Activated CD4-positive, CD25-positive, alpha-beta regulatory T cell (primary cell): ENCODE results near the gene TEX14.

Source experiments
- DNase-seq, 4 experiments: peaks; one replicate each; lab custom pipeline; 2025; lab: John Stamatoyannopoulos, UW

Gene TEX14, protein sequence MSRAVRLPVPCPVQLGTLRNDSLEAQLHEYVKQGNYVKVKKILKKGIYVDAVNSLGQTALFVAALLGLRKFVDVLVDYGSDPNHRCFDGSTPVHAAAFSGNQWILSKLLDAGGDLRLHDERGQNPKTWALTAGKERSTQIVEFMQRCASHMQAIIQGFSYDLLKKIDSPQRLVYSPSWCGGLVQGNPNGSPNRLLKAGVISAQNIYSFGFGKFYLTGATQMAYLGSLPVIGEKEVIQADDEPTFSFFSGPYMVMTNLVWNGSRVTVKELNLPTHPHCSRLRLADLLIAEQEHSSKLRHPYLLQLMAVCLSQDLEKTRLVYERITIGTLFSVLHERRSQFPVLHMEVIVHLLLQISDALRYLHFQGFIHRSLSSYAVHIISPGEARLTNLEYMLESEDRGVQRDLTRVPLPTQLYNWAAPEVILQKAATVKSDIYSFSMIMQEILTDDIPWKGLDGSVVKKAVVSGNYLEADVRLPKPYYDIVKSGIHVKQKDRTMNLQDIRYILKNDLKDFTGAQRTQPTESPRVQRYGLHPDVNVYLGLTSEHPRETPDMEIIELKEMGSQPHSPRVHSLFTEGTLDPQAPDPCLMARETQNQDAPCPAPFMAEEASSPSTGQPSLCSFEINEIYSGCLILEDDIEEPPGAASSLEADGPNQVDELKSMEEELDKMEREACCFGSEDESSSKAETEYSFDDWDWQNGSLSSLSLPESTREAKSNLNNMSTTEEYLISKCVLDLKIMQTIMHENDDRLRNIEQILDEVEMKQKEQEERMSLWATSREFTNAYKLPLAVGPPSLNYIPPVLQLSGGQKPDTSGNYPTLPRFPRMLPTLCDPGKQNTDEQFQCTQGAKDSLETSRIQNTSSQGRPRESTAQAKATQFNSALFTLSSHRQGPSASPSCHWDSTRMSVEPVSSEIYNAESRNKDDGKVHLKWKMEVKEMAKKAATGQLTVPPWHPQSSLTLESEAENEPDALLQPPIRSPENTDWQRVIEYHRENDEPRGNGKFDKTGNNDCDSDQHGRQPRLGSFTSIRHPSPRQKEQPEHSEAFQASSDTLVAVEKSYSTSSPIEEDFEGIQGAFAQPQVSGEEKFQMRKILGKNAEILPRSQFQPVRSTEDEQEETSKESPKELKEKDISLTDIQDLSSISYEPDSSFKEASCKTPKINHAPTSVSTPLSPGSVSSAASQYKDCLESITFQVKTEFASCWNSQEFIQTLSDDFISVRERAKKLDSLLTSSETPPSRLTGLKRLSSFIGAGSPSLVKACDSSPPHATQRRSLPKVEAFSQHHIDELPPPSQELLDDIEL (N-terminal part only)

DNA sequence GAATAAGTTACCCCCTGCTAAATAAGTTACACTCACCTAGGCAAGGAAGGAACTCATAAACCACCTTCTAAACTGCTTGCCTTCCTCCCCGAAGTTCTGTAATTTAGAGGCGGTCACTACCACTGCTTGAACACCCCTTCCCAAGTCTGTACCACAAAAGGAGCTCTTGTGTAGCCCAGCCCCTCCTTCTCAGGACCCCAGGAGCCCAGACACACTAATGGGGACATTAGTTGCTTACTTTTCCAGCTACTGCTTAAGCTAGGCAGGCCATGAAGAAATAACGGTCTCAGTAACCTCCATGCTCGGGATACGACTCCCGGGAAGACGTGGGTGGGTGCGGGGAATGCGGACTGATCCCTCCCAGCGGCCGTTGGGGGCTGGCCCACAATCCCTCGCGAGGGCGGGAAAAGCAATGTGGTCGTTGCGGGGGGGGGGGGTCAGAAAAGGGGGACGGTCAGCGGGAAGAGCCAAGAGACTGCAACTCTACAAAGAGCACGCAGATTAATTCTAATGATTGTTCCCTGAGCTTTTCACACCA lies at the start of gene TEX14:
TEX14 (minus strand) TSS at position 345 of the 538 bp plus-strand sequence. CDS start 40,044 bp downstream, outside the sequence.
- DNase-seq = no peak

DNA sequence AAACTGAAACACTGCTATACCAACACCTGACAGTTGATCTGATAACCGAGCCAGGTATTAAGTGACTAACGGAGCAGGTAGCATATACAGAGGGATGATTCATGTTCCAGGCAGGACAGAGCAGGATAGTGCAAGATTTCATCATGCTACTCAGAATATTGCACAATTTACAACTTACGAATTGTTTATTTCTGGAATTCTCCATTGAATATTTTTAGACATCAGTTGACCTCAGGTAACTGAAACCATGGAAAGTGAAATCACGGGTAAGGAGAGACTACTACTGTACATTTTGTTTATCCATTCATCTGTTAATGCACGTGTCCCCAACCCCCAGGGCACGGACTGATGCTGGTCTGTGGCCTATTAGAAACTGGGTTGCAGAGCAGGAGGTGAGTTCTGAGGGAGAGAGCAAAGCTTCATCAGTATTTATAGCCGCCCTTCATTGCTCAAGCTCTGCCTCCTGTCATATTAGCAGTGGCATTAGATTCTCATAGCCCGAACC lies 49.3 kb upstream of the TEX14 start:
- DNase-seq = no peak

DNA sequence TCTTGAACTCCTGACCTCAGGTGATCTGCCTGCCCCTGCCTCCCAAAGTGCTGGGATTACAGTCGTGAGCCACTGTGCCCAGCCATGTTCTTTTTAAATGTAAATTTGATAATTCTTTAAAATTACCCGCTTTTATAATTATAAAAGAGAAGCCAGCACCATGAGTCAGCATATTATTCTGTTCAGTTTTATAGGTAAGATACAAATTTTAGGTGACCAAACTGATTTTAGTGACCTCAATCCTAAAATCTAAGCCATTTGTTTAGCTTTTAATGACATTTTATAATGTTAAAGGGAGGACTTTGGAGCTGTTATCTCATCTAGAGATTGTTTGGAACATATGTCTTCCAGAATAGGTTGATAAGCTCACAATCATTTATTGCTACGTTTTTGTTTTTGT lies 43.0 kb upstream of the TEX14 start:
- no peak for DNase-seq

DNA sequence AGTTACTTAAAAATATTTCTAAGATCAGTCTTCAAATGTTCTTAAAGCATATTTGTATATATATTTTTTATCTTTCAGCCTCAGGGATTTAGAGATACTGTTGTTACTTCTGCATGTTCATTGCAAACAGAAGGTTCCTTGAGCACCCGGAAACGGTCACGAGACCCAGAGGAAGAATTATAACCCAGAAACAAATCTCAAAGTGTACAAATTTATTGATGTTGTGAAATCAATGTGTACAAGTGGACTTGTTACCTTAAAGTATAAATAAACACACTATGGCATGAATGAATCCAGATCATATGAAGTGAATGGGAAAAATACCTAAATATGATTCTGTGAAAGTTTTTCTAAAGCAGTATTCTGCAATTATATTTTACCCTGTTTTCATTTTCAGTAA lies 42.2 kb upstream of the TEX14 start:
- DNase-seq = no peak

DNA sequence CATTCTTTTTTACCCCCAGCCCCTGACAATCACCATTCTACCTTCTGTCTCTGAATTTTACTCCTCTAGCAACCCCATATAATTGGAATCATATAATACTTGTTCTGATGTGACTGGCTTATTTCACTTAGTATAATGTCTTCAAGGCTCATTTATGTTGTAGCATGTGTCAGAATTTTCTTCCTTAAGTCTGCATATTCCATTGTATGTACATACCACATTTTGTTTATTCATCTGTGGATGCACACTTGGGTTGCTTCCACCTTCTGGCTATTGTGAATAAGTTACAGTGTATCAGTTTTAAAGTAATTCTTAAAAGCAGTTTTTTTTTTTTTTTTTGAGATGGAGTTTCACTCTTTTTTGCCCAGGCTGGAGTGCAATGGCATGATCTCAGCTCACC lies 39.1 kb upstream of the TEX14 start:
- DNase-seq = no peak

DNA sequence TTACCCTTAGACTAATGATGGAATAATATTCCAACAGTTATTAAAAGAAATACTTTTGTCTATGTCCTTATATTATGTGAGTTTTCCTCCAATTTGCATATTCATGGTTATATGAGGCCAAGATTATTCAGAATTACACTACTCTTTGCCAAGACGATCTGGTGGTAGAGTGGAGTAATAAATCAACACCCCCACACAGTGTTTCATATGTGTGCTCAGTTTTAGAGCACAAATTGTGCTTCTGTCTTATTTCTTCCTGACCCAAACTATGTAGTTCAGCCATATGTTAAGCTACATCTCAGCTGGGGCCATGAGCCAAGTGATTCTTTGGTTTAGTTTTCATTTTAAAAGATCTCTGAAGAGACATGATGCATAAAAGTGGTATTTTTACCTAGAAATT lies 37.0 kb upstream of the TEX14 start:
- DNase-seq = no peak

DNA sequence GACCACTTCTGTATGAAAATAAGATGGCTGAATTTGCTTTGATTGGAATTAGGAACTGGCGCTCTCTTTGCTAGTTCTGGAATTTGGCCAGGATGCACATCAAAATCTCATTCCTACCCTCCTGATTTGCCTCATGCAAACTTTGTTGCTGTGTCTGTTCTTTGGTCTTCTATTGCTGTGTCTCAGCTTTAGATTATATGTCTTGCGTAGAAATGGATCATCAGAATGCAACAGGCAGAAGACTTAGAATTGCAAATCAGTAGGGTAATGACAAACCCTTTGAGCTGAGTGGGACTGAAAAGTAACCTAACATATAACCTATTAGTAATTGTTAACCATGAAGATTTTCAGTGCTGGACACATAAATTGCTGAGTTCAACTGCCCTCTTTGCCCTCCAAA lies 30.9 kb upstream of the TEX14 start:
- no peak for DNase-seq

DNA sequence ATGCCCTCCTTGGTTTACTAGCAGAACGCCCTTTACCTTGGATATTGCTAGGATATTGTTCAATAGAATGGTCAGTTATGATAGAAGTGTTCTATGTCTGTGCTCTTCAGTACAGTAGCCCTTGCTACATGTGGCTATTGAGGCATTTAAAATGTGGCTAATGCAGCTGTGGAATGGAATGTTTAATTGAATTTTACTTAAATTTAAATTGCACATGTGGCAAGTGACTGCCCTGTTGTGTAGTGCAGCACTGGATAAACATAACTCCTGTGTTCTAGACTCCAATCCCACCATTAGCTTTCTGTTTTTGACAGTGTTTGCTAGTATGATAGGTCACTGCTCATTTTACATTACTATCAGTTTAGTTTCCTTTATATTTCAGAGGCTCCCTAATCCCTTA lies 30.4 kb upstream of the TEX14 start:
- no peak for DNase-seq

DNA sequence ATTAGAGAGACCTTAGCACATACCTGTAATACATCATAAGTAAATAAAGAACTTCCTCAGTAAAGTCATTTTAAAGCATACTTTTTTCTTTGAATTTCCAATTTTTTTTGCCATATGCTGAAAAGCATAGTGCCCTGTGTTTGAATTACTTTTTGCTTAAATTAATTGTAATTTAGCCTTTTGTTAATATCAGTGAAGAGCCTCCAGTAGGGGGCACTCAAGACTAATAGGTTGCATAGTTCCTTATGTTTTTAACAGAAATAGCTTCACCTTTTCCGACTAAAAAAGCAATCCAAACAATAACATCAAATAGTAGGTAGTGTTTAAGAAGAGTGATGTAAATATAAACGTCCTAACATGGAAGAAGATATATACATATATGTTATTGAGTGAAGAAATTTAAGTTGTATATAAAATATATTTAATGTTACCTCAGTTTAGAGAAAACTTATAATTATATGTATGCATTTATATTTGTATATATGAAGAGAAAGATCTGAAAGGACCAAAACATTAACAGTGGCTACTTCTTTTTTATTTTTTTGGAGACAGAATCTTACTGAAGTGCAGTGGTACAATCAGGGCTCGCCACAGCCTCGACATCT lies 19.2 kb upstream of the TEX14 start:
- DNase-seq = peak; percentile 1 to 9 (median 6)

DNA sequence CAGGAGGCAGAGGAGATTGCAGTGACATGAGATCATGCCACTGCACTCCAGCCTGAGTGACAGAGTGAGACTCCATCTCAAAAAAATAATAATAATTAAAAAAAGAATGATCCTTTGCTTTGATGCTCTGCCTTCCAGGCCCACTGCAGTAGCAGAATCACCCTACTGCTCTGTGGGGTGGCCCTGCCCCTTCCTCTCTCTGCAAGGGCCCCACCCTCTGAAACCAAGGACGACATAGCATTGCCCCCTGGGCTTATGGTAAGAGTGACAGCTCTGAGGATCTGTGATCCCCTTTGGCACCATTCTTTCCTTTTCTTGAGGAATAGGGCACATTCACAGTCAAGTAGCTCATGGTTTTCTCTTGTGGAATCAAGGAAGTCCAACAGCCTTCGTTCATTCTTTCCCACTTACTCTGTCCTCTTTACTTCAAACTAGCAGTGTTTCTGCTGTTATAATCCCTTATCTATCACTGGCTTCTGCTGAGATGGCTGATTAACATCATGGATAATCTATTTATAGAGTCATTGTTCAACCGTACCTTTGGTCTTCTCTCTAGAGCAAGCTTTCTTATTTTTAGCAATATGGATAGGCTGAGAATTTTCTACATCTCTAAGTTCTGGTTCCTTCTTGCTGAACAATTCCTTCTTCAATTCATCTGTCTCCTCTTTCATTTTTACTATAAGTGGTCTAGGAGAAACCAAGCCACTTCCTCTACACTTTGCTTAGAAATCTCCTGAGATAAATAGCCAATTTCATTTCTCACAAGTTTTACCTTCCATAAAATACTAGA lies 14.7 kb upstream of the TEX14 start:
- no peak for DNase-seq

DNA sequence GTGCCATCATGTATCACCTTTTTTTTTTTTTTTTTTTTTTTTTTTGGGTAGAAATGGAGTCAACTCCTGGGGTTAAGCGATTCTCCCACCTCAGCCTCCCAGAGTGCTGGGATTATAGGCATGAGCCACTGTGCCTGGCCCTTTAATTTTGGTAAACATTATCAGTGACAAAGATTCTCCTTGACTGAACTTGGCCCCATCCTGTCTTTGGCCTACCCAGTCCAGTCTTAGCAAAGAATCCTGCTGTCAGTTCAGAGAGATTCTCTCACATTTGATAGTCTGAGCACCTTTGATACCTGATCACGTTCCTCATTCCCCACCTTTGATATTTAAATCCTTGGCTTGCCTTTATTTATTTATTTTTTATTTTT lies 12.1 kb upstream of the TEX14 start:
- no peak for DNase-seq

DNA sequence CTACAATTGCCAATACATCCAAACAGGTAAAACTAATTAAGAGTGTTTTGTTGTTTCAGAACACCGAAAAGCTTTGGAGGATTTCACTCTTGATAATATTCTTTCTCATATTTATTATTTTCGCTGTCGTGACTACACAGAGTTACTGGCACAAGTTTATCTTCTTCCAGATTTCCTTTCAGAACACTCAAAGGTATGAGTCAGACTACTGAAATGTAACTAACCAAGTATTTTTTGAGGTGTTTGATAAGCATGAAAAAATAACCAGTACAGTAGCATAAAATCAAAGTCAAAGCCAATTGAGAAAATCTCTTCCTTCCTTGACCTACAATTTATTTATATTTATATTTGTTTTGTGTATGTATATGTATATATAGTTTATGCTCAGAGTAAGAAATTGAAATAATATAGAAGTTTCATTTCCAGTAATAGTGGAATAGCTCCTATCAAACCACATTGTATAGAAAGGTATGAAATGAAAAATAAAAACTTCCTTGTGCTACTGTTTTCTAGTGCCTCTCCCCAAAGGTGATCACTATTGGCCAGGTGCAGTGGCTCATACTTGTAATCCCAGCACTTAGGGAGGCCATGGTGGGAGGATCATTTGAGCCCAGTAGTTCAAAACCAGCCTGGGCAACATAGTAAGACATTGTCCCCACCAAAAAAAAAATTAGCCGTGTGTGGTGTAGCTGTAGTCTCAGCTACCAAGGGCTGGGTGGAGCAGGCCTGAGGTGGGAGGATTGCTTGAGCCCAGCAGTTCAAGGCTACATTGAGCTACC lies 11.5 kb upstream of the TEX14 start:
- DNase-seq = no peak

DNA sequence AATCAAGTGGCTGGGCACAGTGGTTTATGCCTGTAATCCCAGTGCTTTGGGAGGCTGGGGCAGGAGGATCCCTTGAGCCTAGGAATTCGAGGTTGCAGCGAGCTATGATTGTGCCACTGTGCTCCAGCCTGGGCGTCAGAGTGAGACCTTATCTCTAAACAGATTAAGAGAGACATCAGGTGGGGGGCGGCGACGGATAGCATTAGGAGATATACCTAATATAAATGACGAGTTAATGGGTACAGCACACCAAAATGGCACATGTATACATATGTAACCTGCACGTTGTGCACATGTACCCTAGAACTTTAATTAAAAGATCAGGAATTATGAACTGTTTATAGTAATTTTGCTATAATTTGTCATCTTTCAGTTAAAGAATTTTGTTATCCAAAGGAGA lies 10.9 kb upstream of the TEX14 start:
- DNase-seq = no peak

DNA sequence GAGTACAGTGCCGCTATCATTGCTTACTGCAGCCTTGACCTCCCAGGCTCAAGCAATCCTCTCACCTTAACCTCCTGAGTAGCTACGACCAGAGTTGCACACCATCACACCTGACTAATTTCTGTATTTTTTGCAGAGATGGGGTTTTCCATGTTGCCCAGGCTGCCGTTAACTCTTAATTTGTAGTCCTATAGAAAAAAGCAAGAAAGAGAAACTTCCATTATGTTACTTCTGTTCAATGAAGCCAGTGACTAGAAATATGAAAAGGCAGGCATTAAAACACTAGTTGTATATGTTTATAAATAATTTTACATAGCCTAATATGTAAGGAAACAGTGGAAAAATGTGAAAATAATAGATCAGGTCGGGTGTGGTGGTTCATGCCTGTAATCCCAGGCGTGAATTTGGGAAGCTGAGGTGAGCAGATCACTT lies 10.2 kb upstream of the TEX14 start:
- no peak for DNase-seq

DNA sequence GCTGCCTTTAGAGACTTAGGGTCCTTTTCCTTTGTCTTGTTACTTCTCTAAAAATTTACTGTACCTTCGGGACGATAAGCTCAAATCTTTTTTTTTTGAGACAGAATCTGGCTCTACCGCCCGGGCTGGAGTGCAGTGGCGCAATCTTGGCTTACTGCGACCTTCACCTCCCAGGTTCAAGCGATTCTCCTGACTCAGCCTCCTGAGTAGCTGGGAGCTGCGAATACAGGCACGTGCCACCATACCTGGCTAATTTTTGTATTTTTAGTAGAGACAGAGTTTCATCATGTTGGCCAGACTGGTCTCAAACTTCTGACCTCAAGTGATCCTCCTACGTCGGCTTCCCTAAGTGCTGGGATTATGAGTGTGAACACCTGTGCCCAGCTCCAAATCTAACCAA lies 7.9 kb upstream of the TEX14 start:
- DNase-seq = no peak

DNA sequence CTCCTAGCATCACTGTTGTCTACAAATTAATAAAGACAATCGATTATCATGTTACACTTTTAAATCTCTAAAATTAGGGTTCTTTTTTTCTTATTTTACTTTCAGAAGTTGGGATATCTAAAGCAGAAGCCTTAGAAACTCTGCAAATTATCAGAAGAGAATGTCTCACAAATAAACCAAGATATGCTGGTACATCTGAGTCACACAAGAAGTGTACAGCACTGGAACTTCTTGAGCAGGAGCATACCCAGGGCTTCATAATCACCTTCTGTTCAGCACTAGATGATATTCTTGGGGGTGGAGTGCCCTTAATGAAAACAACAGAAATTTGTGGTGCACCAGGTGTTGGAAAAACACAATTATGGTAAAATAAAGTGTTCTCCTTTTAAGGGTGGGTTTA lies 3.0 kb upstream of the TEX14 start:
- DNase-seq = no peak

DNA sequence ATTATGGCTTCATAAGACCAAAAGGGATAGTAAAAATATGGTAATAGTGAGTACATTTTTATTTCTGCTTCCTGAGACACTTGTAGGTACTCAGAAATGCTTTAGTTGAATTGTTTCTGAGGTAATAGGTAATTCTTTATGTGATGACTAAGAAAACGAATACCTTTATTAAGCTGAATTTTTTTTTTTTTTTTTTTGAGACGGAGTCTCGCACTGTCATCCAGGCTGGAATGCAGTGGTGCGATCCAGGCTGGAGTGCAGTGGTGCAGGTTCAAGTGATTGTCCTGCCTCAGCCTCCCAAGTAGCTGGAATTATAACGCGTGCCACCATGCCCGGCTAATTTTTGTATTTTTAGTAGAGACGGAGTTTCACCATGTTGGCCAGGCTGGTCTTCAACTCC lies 2.5 kb upstream of the TEX14 start:
- no peak for DNase-seq

DNA sequence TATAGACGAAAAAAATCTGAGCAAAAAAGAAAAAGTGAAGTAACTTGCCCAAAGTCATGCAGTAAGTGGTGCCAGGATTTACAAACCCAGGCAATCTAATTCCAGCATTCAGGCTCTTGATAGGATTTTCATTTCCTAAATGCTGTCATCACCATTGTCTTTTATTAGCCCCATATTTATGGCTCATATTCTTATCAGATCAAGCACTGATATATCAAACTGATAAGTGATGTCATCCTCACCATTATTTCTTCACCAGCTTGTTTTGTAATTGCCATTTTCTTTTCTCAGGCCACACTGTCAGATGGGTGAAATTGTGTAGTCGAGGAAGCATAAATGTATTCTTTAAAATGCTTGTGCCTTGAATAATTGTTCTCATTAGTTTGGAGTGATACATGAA lies 1.9 kb upstream of the TEX14 start:
- no peak for DNase-seq

DNA sequence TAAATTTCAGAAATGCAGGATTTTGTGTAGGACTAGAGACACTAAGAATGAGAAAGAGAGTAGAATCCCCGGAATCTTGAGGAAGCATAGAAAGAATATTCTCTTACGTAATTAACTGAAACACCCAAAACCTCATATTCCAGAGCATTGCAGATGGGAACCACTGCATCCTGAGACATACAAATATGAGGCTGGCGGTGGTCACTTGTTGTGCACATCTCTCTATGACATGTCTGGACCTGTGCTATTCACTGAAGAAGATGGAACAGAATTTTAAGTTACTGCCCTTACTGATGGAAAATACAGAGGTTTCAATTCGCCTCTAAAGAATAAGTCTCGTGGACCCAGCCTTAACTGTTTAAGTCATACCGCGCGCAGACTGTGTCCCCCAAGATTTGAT lies 1.4 kb upstream of the TEX14 start:
- no peak for DNase-seq
